Neural cell (in vitro differentiated cells): ENCODE data around the gene KIF12. TPM values are rescaled to one million over a fixed set of nuclear protein-coding genes. Genes with fewer than 3 reads are reported as not detected.

Source experiments
- H2AFZ ChIP-seq: fragments of 200-600, 300-800 bp; sonication (generic), shearing (Covaris generic); 2 replicates; pipeline ENCODE4 v1.6.0; 2014; ENCODE audit warnings: low read depth, mild to moderate bottlenecking, antibody characterized with exemption, low read length, moderate library complexity
- H3F3A ChIP-seq: fragments of 200-600 bp; shearing (Covaris generic); 2 replicates; pipeline ENCODE4 v1.6.1; 2016; ENCODE audit warnings: mild to moderate bottlenecking, moderate library complexity, mixed read lengths, antibody characterized with exemption, low read length; ENCODE audit not compliant: insufficient read depth, poor library complexity, severe bottlenecking
- H3K27ac ChIP-seq: fragments of 200-600, 300-800 bp; sonication (generic), shearing (Covaris generic); 2 replicates; pipeline ENCODE4 v1.5.1; 2014; ENCODE audit warnings: mild to moderate bottlenecking, low read length, moderate library complexity
- H3K27me3 ChIP-seq: fragments of 300-800, 200-600 bp; sonication (generic), shearing (Covaris generic); 2 replicates; pipeline ENCODE4 v1.6.0; 2014; ENCODE audit warnings: mild to moderate bottlenecking, low read depth, low read length, moderate library complexity; ENCODE audit not compliant: insufficient read depth
- H3K36me3 ChIP-seq: fragments of 300-800, 200-600 bp; sonication (generic), shearing (Covaris generic); 2 replicates; pipeline ENCODE4 v1.5.1; 2014; ENCODE audit warnings: mild to moderate bottlenecking, antibody characterized with exemption, low read length, moderate library complexity; ENCODE audit not compliant: insufficient read depth
- H3K4me2 ChIP-seq: fragments of 300-800, 200-600 bp; sonication (generic), shearing (Covaris generic); 2 replicates; pipeline ENCODE4 v1.6.0; 2014; ENCODE audit warnings: mild to moderate bottlenecking, low read length
- H3K4me3 ChIP-seq: fragments of 300-800, 200-600 bp; sonication (generic), shearing (Covaris generic); 2 replicates; pipeline ENCODE4 v1.5.1; 2014; ENCODE audit warnings: mild to moderate bottlenecking, low read length, moderate library complexity
- H3K79me2 ChIP-seq: fragments of 200-600 bp; shearing (Covaris generic); replicated peaks from 2 replicates; pipeline ENCODE4 v1.6.0; 2014; ENCODE audit warnings: mild to moderate bottlenecking, low read length, moderate library complexity; ENCODE audit not compliant: insufficient read depth
- H3K9ac ChIP-seq: fragments of 300-800, 200-600 bp; sonication (generic), shearing (Covaris generic); 2 replicates; pipeline ENCODE4 v1.6.1; 2016; ENCODE audit warnings: mild to moderate bottlenecking, low read length, mixed read lengths
- H3K9me2 ChIP-seq: fragments of 200-600 bp; shearing (Covaris generic); 2 replicates; pipeline ENCODE4 v1.6.1; 2016; ENCODE audit warnings: mild to moderate bottlenecking, low read length, mixed read lengths; ENCODE audit not compliant: insufficient read depth
- H3K9me3 ChIP-seq: fragments of 200-600, 300-800 bp; sonication (generic), shearing (Covaris generic); 2 replicates; pipeline ENCODE4 v1.6.1; 2016; ENCODE audit warnings: mild to moderate bottlenecking, mixed run types, low read length, moderate library complexity, mixed read lengths
- H4K20me1 ChIP-seq: fragments of 200-600 bp; shearing (Covaris generic); 2 replicates; pipeline ENCODE4 v1.6.1; 2016; ENCODE audit warnings: mild to moderate bottlenecking, mixed run types; ENCODE audit not compliant: insufficient read depth
- EP300 ChIP-seq: fragments of 450-650 bp; conservative IDR thresholded peaks from 2 replicates; pipeline ENCODE4 v1.6.1; 2014; ENCODE audit warnings: antibody characterized with exemption, mild to moderate bottlenecking, moderate library complexity; ENCODE audit not compliant: poor library complexity, severe bottlenecking
- EZH2 ChIP-seq: fragments of 200-600, 300-800 bp; shearing (Covaris generic), sonication (generic); IDR thresholded peaks from 2 replicates; pipeline ENCODE4 v1.6.1; 2014; ENCODE audit warnings: antibody characterized with exemption, low read length, borderline replicate concordance, mild to moderate bottlenecking; ENCODE audit not compliant: insufficient read depth, poor library complexity, severe bottlenecking
- MXI1 ChIP-seq: fragments of 450-650 bp; conservative IDR thresholded peaks from 2 replicates; pipeline ENCODE4 v1.6.1; 2014; ENCODE audit warnings: antibody characterized with exemption, mild to moderate bottlenecking; ENCODE audit not compliant: poor library complexity, severe bottlenecking
- POLR2AphosphoS5 ChIP-seq: IDR thresholded peaks from 2 replicates; pipeline ENCODE4 v1.6.1; 2012
- RAD21 ChIP-seq: fragments of 450-650 bp; conservative IDR thresholded peaks from 2 replicates; pipeline ENCODE4 v1.6.1; 2014; ENCODE audit warnings: antibody characterized with exemption, mild to moderate bottlenecking, moderate library complexity
- REST ChIP-seq: IDR thresholded peaks from 2 replicates; pipeline ENCODE4 v1.6.1; 2012; ENCODE audit warnings: borderline replicate concordance
- SMC3 ChIP-seq: fragments of 450-650 bp; conservative IDR thresholded peaks from 2 replicates; pipeline ENCODE4 v1.6.1; 2014; ENCODE audit warnings: antibody characterized with exemption, mild to moderate bottlenecking, moderate library complexity; ENCODE audit not compliant: poor library complexity
- TAF1 ChIP-seq: IDR thresholded peaks from 2 replicates; pipeline ENCODE4 v1.6.1; 2012; ENCODE audit warnings: low read depth
- polyA plus RNA-seq: library from polyadenylated mRNA; depleted of rRNA; stranded (reverse); fragments of >200 nt; gene quantifications from 2 replicates; pipeline ENCODE4 v1.2.3, GENCODE V29; 2014
- TF ChIP-seq, protein P1 (sequence below): fragments of 450-650 bp; IDR thresholded peaks from 2 replicates; pipeline ENCODE4 v1.5.1; 2014; ENCODE audit warnings: antibody characterized with exemption, mild to moderate bottlenecking, moderate library complexity; ENCODE audit not compliant: poor library complexity, severe bottlenecking

KIF12 gene
- polyA plus RNA-seq, 1 donor from 2014 or later, result not detected

- Histone ChIP-seq H3K4me3 (no peak overlapping the region), H3K9ac (no peak overlapping the region), H3K79me2 (no peaks in the 10 kb centered on the region), H3K9me2 (no peaks in the 10 kb centered on the region), H3K9me3 (no peaks in the 10 kb centered on the region), H2AFZ (no peak overlapping the region), H3K36me3 (no peaks in the 10 kb centered on the region), H3K4me2 (no peak overlapping the region), H3K27me3 (no peaks in the 10 kb centered on the region), H4K20me1 (no peaks in the 10 kb centered on the region), H3K27ac (no peak overlapping the region), H3F3A (no peaks in the 10 kb centered on the region)
- TF ChIP-seq REST, result no peak
- TF ChIP-seq, protein P1, sequence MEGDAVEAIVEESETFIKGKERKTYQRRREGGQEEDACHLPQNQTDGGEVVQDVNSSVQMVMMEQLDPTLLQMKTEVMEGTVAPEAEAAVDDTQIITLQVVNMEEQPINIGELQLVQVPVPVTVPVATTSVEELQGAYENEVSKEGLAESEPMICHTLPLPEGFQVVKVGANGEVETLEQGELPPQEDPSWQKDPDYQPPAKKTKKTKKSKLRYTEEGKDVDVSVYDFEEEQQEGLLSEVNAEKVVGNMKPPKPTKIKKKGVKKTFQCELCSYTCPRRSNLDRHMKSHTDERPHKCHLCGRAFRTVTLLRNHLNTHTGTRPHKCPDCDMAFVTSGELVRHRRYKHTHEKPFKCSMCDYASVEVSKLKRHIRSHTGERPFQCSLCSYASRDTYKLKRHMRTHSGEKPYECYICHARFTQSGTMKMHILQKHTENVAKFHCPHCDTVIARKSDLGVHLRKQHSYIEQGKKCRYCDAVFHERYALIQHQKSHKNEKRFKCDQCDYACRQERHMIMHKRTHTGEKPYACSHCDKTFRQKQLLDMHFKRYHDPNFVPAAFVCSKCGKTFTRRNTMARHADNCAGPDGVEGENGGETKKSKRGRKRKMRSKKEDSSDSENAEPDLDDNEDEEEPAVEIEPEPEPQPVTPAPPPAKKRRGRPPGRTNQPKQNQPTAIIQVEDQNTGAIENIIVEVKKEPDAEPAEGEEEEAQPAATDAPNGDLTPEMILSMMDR, result no peak
- TF ChIP-seq POLR2AphosphoS5, result no peak
- TF ChIP-seq EP300, result no peak
- TF ChIP-seq EZH2, result no peak
Observed at GRCh38 chr9:114090798-114091197, 8.3 kb downstream of the KIF12 start.

DNA sequence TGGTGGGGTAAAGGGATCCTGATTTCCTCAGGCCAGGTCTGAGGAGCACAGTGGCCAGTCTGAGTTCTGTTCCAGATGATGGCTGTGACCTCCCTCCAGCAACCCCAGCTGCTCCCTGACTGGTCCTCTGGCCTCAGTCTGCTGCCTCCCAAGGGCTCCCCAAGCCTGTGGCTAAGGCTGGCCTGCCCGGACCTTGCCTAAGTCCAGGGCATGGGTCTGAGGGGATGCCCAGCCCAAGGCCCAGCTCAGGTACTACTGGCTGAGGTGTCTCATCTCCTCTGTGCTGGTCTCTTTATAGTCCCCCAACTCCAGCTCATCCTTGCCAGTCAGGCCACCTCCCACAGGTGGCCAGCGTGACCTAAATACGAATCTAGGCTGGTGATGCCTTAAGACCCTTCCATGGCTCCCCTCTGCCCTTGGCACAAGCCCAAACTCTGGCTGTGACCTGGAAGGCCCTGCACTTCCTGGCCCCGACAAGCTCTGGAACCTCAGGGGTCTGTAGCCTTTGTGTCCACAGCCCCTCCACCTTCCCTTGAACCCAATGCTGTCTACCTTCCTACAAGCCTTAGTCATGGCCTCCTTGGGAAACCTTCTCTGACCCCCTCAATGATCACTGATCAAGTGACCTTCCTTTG is 9.8 kb downstream of the KIF12 start:
- Histone ChIP-seq H3K27ac (no peak overlapping the region), H3K27me3 (no peaks in the 10 kb centered on the region), H4K20me1 (no peaks in the 10 kb centered on the region), H3K4me3 (no peak overlapping the region), H3K36me3 (no peaks in the 10 kb centered on the region), H3K9me3 (no peaks in the 10 kb centered on the region), H3K9me2 (no peaks in the 10 kb centered on the region), H3K79me2 (no peaks in the 10 kb centered on the region), H3F3A (no peaks in the 10 kb centered on the region), H2AFZ (no peak overlapping the region), H3K9ac (no peak overlapping the region), H3K4me2 (no peak overlapping the region)
- TF ChIP-seq TAF1 (no peak), EZH2 (no peak), MXI1 (no peak), POLR2AphosphoS5 (no peak), REST (no peak), EP300 (no peak), SMC3 (no peak), RAD21 (no peak)
- TF ChIP-seq, protein P1, result no peak
